H1 (cell line): ENCODE results near the gene SLC2A11. TPM values are rescaled to one million over a fixed set of nuclear protein-coding genes. Genes with fewer than 3 reads are reported as not detected.
"Not testable (repeated sequence)": the region's sequence is repeated elsewhere in the genome, so short reads cannot be mapped to it uniquely, and the experiment has no call there.

Experiments used
- CTCF ChIA-PET: fragments of 300-600 bp; sonication (Branson Sonifier 250); formaldehyde crosslinking; loops from one replicate; lab custom pipeline; 2021; ENCODE audit not compliant: partially characterized antibody; lab: Charles Lee
- POLR2A ChIA-PET: fragments of 300-600 bp; sonication (Branson Sonifier 250); formaldehyde crosslinking; loops from one replicate; lab custom pipeline; 2021; ENCODE audit warnings: inconsistent platforms; ENCODE audit not compliant: partially characterized antibody; lab: Charles Lee
- DNase-seq, 2 experiments: peaks; one replicate each; pipeline versions ENCODE4 v3.0.0 to v3.0.0-alpha.2; 2010 to 2022; ENCODE audit warnings: low spot score in 2 of 2, low read depth in 1 of 2, mixed read lengths in 1 of 2
- FAIRE-seq: peaks from 2 replicates; lab custom pipeline; 2011; peaks lifted over from hg19 to GRCh38; lab: Jason Lieb, UNC
- H2AFZ ChIP-seq: 2 replicates; pipeline ENCODE4 v1.8.1; 2012; ENCODE audit warnings: low read length, inconsistent platforms
- H2AK5ac ChIP-seq: 2 replicates; pipeline ENCODE4 v1.6.1; 2013; ENCODE audit warnings: low read depth, low read length
- H2BK120ac ChIP-seq: replicated peaks from 2 replicates; pipeline ENCODE3; 2013; ENCODE audit warnings: low read depth, low read length, inconsistent platforms
- H2BK12ac ChIP-seq: 2 replicates; pipeline ENCODE4 v1.6.1; 2013; ENCODE audit warnings: low read depth, low read length
- H2BK15ac ChIP-seq: 2 replicates; pipeline ENCODE4 v1.6.1; 2013; ENCODE audit warnings: low read length
- H2BK20ac ChIP-seq: 2 replicates; pipeline ENCODE4 v1.6.1; 2013; ENCODE audit warnings: low read length
- H2BK5ac ChIP-seq: 2 replicates; pipeline ENCODE4 v1.6.1; 2013; ENCODE audit warnings: low read depth, low read length
- H3K14ac ChIP-seq: 2 replicates; pipeline ENCODE4 v1.6.1; 2013; ENCODE audit warnings: inconsistent platforms; ENCODE audit not compliant: insufficient read length
- H3K18ac ChIP-seq: 2 replicates; pipeline ENCODE4 v1.6.1; 2013; ENCODE audit warnings: low read length; ENCODE audit errors: extremely low read depth
- H3K23ac ChIP-seq: 2 replicates; pipeline ENCODE4 v1.6.1; 2013; ENCODE audit warnings: inconsistent platforms; ENCODE audit not compliant: insufficient read length
- H3K23me2 ChIP-seq: 2 replicates; pipeline ENCODE4 v1.6.1; 2013; ENCODE audit warnings: low read depth, low read length
- H3K27ac ChIP-seq: 2 replicates; pipeline ENCODE4 v1.6.1; 2011; ENCODE audit warnings: low read depth, low read length, inconsistent platforms
- H3K27me3 ChIP-seq, 4 experiments: replicated peaks in 1 of 4; 1 replicate in 1 of 4; 2 replicates in 3 of 4; pipeline versions ENCODE4 v1.6.1 to v1.8.1; 2011 to 2013; ENCODE audit warnings: low read length in 3 of 4, mild to moderate bottlenecking in 3 of 4, inconsistent platforms in 2 of 4, mixed read lengths in 2 of 4, moderate library complexity in 1 of 4; ENCODE audit not compliant: control insufficient read depth in 3 of 4, insufficient read depth in 3 of 4; ENCODE audit errors: extremely low read depth in 1 of 4
- H3K36me3 ChIP-seq, 4 experiments: 2 replicates each; pipeline versions ENCODE4 v1.6.1 to v1.8.1; 2011 to 2013; ENCODE audit warnings: mild to moderate bottlenecking in 4 of 4, low read length in 3 of 4, moderate library complexity in 2 of 4, control low read depth in 1 of 4, inconsistent platforms in 1 of 4; ENCODE audit not compliant: insufficient read depth in 4 of 4, control insufficient read depth in 2 of 4
- H3K4ac ChIP-seq: replicated peaks from 2 replicates; pipeline ENCODE3; 2013; ENCODE audit warnings: low read length, low read depth, mixed read lengths, inconsistent platforms; ENCODE audit not compliant: insufficient read length
- H3K4me1 ChIP-seq, 4 experiments: replicated peaks in 1 of 4; 1 replicate in 1 of 4; 2 replicates in 3 of 4; pipeline versions ENCODE4 v1.6.1 to v1.8.1; 2011 to 2013; ENCODE audit warnings: low read length in 3 of 4, inconsistent platforms in 2 of 4, mixed read lengths in 1 of 4; ENCODE audit not compliant: insufficient read depth in 4 of 4, control insufficient read depth in 3 of 4
- H3K4me2 ChIP-seq, 2 experiments: 2 replicates each; pipeline versions ENCODE4 v1.6.1 to v1.8.1; 2011 to 2013; ENCODE audit warnings: low read depth in 2 of 2, low read length in 2 of 2, control low read depth in 1 of 2, inconsistent platforms in 1 of 2, mild to moderate bottlenecking in 1 of 2; ENCODE audit not compliant: insufficient read depth in 1 of 2
- H3K4me3 ChIP-seq, 4 experiments: fragments of 200-600, 300-600 bp in 1 of 4; sonication (generic), shearing (Covaris generic), sonication (Bioruptor Twin) in 1 of 4; 2 replicates each; pipeline versions ENCODE4 v1.5.1 to v1.8.1; 2011 to 2016; ENCODE audit warnings: low read length in 4 of 4, low read depth in 3 of 4, control low read depth in 2 of 4, inconsistent platforms in 2 of 4, mild to moderate bottlenecking in 2 of 4, mixed read lengths in 1 of 4, moderate library complexity in 1 of 4; ENCODE audit not compliant: insufficient read depth in 2 of 4; ENCODE audit errors: extremely low read depth in 1 of 4
- H3K56ac ChIP-seq: replicated peaks from 2 replicates; pipeline ENCODE3; 2013; ENCODE audit warnings: low read depth, mild to moderate bottlenecking, mixed read lengths, low read length, inconsistent platforms; ENCODE audit not compliant: insufficient read length
- H3K79me1 ChIP-seq: 2 replicates; pipeline ENCODE4 v1.6.1; 2013; ENCODE audit warnings: low read depth, low read length, control low read depth
- H3K79me2 ChIP-seq, 2 experiments: 2 replicates each; pipeline versions ENCODE4 v1.6.1 to v1.8.1; 2012 to 2013; ENCODE audit warnings: low read length in 2 of 2, mild to moderate bottlenecking in 2 of 2, inconsistent platforms in 1 of 2; ENCODE audit not compliant: insufficient read depth in 2 of 2, control insufficient read depth in 1 of 2
- H3K9ac ChIP-seq, 4 experiments: replicated peaks in 1 of 4; 1 replicate in 1 of 4; 2 replicates in 3 of 4; pipeline versions ENCODE4 v1.6.1 to v1.8.1; 2011 to 2013; ENCODE audit warnings: low read depth in 3 of 4, low read length in 3 of 4, control low read depth in 2 of 4, mild to moderate bottlenecking in 2 of 4, moderate library complexity in 2 of 4, inconsistent platforms in 1 of 4; ENCODE audit errors: extremely low read depth in 1 of 4
- H3K9me3 ChIP-seq, 2 experiments: 2 replicates each; pipeline versions ENCODE4 v1.6.1 to v1.8.1; 2012 to 2013; ENCODE audit warnings: mild to moderate bottlenecking in 2 of 2, moderate library complexity in 2 of 2, control low read depth in 1 of 2, inconsistent platforms in 1 of 2, low read depth in 1 of 2, low read length in 1 of 2, mixed read lengths in 1 of 2; ENCODE audit not compliant: insufficient read depth in 2 of 2
- H4K20me1 ChIP-seq, 2 experiments: replicated peaks in 1 of 2; 2 replicates each; pipeline versions ENCODE3 to v1.8.1; 2011 to 2013; ENCODE audit warnings: inconsistent platforms in 2 of 2, low read length in 2 of 2, mild to moderate bottlenecking in 1 of 2; ENCODE audit not compliant: insufficient read depth in 2 of 2, control insufficient read depth in 1 of 2
- H4K5ac ChIP-seq: 2 replicates; pipeline ENCODE4 v1.6.1; 2013; ENCODE audit warnings: low read length, low read depth, mixed read lengths, inconsistent platforms; ENCODE audit not compliant: insufficient read length
- H4K8ac ChIP-seq: 2 replicates; pipeline ENCODE4 v1.8.0; 2013; ENCODE audit warnings: mild to moderate bottlenecking, moderate library complexity, low read length, inconsistent platforms; ENCODE audit not compliant: insufficient read depth; ENCODE audit errors: extremely low read depth
- H4K91ac ChIP-seq: replicated peaks from 2 replicates; pipeline ENCODE3; 2013; ENCODE audit warnings: low read length, mixed read lengths, inconsistent platforms; ENCODE audit not compliant: insufficient read length
- WGBS, 2 experiments: shearing (Covaris generic) in 1 of 2; methylation state at CpG; one replicate each; pipeline versions ENCODE4 v1.1.6 to v1.1.7; 2013 to 2015; ENCODE audit warnings: low lambda C conversion rate in 2 of 2, mixed read lengths in 2 of 2, inconsistent platforms in 1 of 2, low coverage in 1 of 2, missing lambda C conversion rate in 1 of 2; ENCODE audit not compliant: insufficient replicate concordance in 2 of 2, insufficient coverage in 1 of 2, insufficient read length in 1 of 2; ENCODE audit errors: extremely low coverage in 1 of 2, missing lambda C conversion rate in 1 of 2; 5-methylcytosine and 5-hydroxymethylcytosine counted together
- polyA plus RNA-seq, 7 experiments: library from polyadenylated mRNA; depleted of rRNA in 3 of 7; stranded (reverse) in 5 of 7; unstranded in 2 of 7; fragments of >200 nt in 5 of 7; fragments of 200-250 nt in 2 of 7; gene quantifications; 1 replicate in 5 of 7; 2 replicates in 1 of 7; 4 replicates in 1 of 7; pipeline versions ENCODE4 v1.2.1 to v1.2.3, GENCODE V29; 2011 to 2013; ENCODE audit warnings: missing spikeins in 2 of 7, mixed read lengths in 2 of 7
- total RNA-seq: library from RNA; stranded (reverse); fragmentation: NEBNext Ultra II Directional; extraction: Animal tissue kit (Norgen Biotek cat#: 25700); gene quantifications from 2 replicates; pipeline ENCODE4 v1.2.1, GENCODE V29; 2021

Gene SLC2A11
- total and polyA plus RNA-seq, 2 of the 8 experiments (the other 6 are each of a cell fraction or from before 2014, with no cell fraction given), result 10.7 to 12.5 TPM

DNA sequence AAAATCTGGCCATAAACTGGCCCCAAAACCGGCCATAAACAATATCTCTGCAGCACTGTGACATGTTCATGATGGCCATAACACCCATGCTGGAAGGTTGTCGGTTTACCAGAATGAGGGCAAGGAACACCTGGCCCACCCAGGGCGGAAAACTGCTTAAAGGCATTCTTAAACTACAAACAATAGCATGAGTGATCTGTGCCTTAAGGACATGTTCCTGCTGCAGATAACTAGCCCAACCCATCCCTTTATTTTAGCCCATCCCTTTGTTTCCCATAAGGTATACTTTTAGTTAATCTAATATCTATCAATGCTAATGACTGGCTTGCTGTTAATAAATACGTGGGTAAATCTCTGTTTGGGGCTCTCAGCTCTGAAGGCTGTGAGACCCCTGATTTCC is 42.6 kb downstream of the SLC2A11 start:
- H4K8ac ChIP-seq, H3K27ac ChIP-seq, H3K79me2 ChIP-seq, DNase-seq, H2AFZ ChIP-seq, H2BK20ac ChIP-seq, CTCF ChIA-PET, H2BK12ac ChIP-seq, H3K4me2 ChIP-seq, H3K14ac ChIP-seq, H2BK15ac ChIP-seq, H2BK120ac ChIP-seq, H3K18ac ChIP-seq, H4K5ac ChIP-seq, FAIRE-seq, H3K4ac ChIP-seq, H3K56ac ChIP-seq, H3K27me3 ChIP-seq, H3K79me1 ChIP-seq, H2AK5ac ChIP-seq, H4K91ac ChIP-seq, H3K9me3 ChIP-seq, H3K23ac ChIP-seq, H3K9ac ChIP-seq, H2BK5ac ChIP-seq, H3K4me3 ChIP-seq, H3K23me2 ChIP-seq: not testable (repeated sequence)
- POLR2A ChIA-PET, result interaction anchor here (1.0 to 2.4 kb wide), 2 partner anchors 13 to 43 kb away, joined by 3 to 6 read pairs; partner anchors contain the start of gene SLC2A11
- Histone ChIP-seq H4K20me1 (peaks cover 5 to 11% of the 10 kb centered on the region in 2 experiments), H3K4me1 (peaks cover 4 to 23% (median 14%) of the 10 kb centered on the region in 4 experiments), H3K36me3 (peaks cover 14 to 20% (median 18%) of the 10 kb centered on the region in 4 experiments)
- 94% methylated on average over 4 of the region's 4 CpGs; no CpG with 5 or more reads in 1 of the 2 experiments for WGBS, 2 experiments
